Neuronal stem cell (in vitro differentiated cells): ENCODE results near the gene CCDC86.

ENCODE experiments used
- DNase-seq: peaks from one replicate; pipeline ENCODE4 v3.0.0-alpha.2; 2013; ENCODE audit warnings: low spot score
- H2AFZ ChIP-seq: one replicate; pipeline ENCODE4 v1.6.1; 2013; ENCODE audit warnings: mild to moderate bottlenecking, low read length, inconsistent platforms
- H2AK5ac ChIP-seq: 2 replicates; pipeline ENCODE4 v1.6.1; 2013; ENCODE audit warnings: low read depth, mild to moderate bottlenecking, inconsistent platforms, low read length, moderate library complexity, mixed read lengths
- H2BK120ac ChIP-seq: 2 replicates; pipeline ENCODE4 v1.6.1; 2013; ENCODE audit warnings: low read depth, mild to moderate bottlenecking, inconsistent platforms, low read length, moderate library complexity, mixed read lengths
- H2BK12ac ChIP-seq: one replicate; pipeline ENCODE4 v1.6.1; 2013; ENCODE audit warnings: low read length, inconsistent platforms
- H2BK15ac ChIP-seq: 2 replicates; pipeline ENCODE4 v1.6.1; 2013; ENCODE audit warnings: mild to moderate bottlenecking, low read length, inconsistent platforms, mixed read lengths
- H2BK5ac ChIP-seq: one replicate; pipeline ENCODE4 v1.6.1; 2013; ENCODE audit warnings: inconsistent platforms, mild to moderate bottlenecking, low read length, moderate library complexity
- H3K14ac ChIP-seq: one replicate; pipeline ENCODE4 v1.6.1; 2013; ENCODE audit warnings: low read length, inconsistent platforms
- H3K18ac ChIP-seq: 2 replicates; pipeline ENCODE4 v1.6.1; 2013; ENCODE audit warnings: low read length, inconsistent platforms
- H3K23ac ChIP-seq: 2 replicates; pipeline ENCODE4 v1.6.1; 2013; ENCODE audit warnings: low read depth, mild to moderate bottlenecking, mixed read lengths, low read length, inconsistent platforms; ENCODE audit not compliant: poor library complexity
- H3K27ac ChIP-seq: replicated peaks from 3 replicates; pipeline ENCODE4 v1.5.1; 2013; ENCODE audit warnings: low read length, inconsistent platforms
- H3K27me3 ChIP-seq, 3 experiments: 2 replicates each; pipeline ENCODE4 v1.6.1; 2013; ENCODE audit warnings: low read length in 3 of 3, mild to moderate bottlenecking in 2 of 3, inconsistent platforms in 1 of 3, low read depth in 1 of 3, mixed read lengths in 1 of 3, moderate library complexity in 1 of 3; ENCODE audit not compliant: control insufficient read depth in 3 of 3, insufficient read depth in 3 of 3
- H3K36me3 ChIP-seq, 2 donors: replicated peaks in 1 of 2; 2 replicates each; pipeline ENCODE4 v1.6.1; 2013; ENCODE audit warnings: low read length in 2 of 2; ENCODE audit not compliant: control insufficient read depth in 2 of 2, insufficient read depth in 2 of 2
- H3K4ac ChIP-seq: 2 replicates; pipeline ENCODE4 v1.6.1; 2013; ENCODE audit warnings: inconsistent platforms, mild to moderate bottlenecking, low read length, moderate library complexity
- H3K4me1 ChIP-seq, 2 donors: 1 replicate in 1 of 2; 2 replicates in 1 of 2; pipeline ENCODE4 v1.6.1; 2013; ENCODE audit warnings: low read length in 2 of 2, low read depth in 1 of 2; ENCODE audit not compliant: control insufficient read depth in 2 of 2, insufficient read depth in 1 of 2
- H3K4me2 ChIP-seq: one replicate; pipeline ENCODE4 v1.6.1; 2013; ENCODE audit warnings: mild to moderate bottlenecking, low read length, inconsistent platforms; ENCODE audit not compliant: insufficient read depth, poor library complexity, severe bottlenecking
- H3K4me3 ChIP-seq, 2 donors: 2 replicates each; pipeline ENCODE4 v1.5.1; 2013; ENCODE audit warnings: low read length in 2 of 2, mild to moderate bottlenecking in 2 of 2, inconsistent platforms in 1 of 2, moderate library complexity in 1 of 2
- H3K79me1 ChIP-seq: one replicate; pipeline ENCODE4 v1.6.1; 2013; ENCODE audit warnings: low read depth, mild to moderate bottlenecking, inconsistent platforms, low read length, moderate library complexity
- H3K9ac ChIP-seq: one replicate; pipeline ENCODE4 v1.6.1; 2013; ENCODE audit warnings: mild to moderate bottlenecking, low read depth, low read length, inconsistent platforms; ENCODE audit not compliant: poor library complexity
- H3K9me3 ChIP-seq, 2 donors: replicated peaks in 1 of 2; 2 replicates each; pipeline versions ENCODE3 to v1.6.1; 2013; ENCODE audit warnings: low read length in 2 of 2, mild to moderate bottlenecking in 2 of 2, inconsistent platforms in 1 of 2, low read depth in 1 of 2, mixed read lengths in 1 of 2, moderate library complexity in 1 of 2; ENCODE audit not compliant: control insufficient read depth in 2 of 2, insufficient read depth in 1 of 2
- H4K8ac ChIP-seq: one replicate; pipeline ENCODE4 v1.6.1; 2013; ENCODE audit warnings: low read depth, mild to moderate bottlenecking, inconsistent platforms, low read length, moderate library complexity
- H4K91ac ChIP-seq: one replicate; pipeline ENCODE4 v1.6.1; 2013; ENCODE audit warnings: low read length, low read depth, mild to moderate bottlenecking, inconsistent platforms; ENCODE audit not compliant: poor library complexity
- WGBS, 2 donors: extraction: QIAGEN DNeasy Blood & Tissue Kit; methylation state at CpG; one replicate each; pipeline ENCODE4 v1.1.7; 2013; ENCODE audit warnings: missing lambda C conversion rate in 2 of 2, mixed read lengths in 1 of 2; ENCODE audit not compliant: insufficient read length in 2 of 2, insufficient replicate concordance in 1 of 2; ENCODE audit errors: extremely low coverage in 2 of 2; 5-methylcytosine and 5-hydroxymethylcytosine counted together

The CCDC86 gene

DNA sequence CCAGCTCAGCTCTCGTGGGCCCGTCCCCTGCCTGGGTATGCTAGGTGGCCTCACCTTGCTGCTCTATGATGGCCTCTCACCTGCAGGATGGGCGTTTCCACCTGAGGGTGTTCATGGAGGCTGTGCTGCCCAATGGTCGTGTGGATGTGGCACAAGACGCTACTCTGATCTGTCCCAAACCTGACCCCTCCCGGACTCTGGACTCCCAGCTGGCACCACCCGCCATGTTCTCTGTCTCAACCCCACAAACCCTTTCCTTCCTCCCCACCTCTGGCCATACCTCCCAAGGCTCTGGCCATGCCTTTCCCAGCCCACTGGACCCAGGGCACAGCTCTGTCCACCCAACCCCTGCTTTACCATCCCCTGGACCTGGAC, 27.5 kb downstream of the CCDC86 start:
- Histone ChIP-seq H3K4me1 (peaks cover 0 to 1% of the 10 kb centered on the region in 2 donors), H3K4me3 (no peak overlapping the region), H3K36me3 (no peaks in the 10 kb centered on the region), H3K9me3 (no peaks in the 10 kb centered on the region), H4K91ac (no peak overlapping the region), H3K9ac (no peak overlapping the region), H3K4me2 (no peak overlapping the region), H3K27ac (no peak overlapping the region), H3K79me1 (no peaks in the 10 kb centered on the region), H4K8ac (no peak overlapping the region), H3K23ac (peak overlapping the region; percentile 46), H3K18ac (peak overlapping the region; percentile 74), H2BK12ac (no peak overlapping the region), H2AK5ac (peak overlapping the region; percentile 25), H2AFZ (no peak overlapping the region), H3K4ac (peak overlapping the region; percentile 45), H3K27me3 (peaks cover 0 to 5% (median 0%) of the 10 kb centered on the region in 3 experiments), H2BK120ac (no peak overlapping the region), H2BK15ac (peak overlapping the region; percentile 70), H2BK5ac (no peak overlapping the region), H3K14ac (no peak overlapping the region)
- no CpG with 5 or more reads among the region's 7 CpGs for WGBS, 2 donors
- DNase-seq: no peak

DNA sequence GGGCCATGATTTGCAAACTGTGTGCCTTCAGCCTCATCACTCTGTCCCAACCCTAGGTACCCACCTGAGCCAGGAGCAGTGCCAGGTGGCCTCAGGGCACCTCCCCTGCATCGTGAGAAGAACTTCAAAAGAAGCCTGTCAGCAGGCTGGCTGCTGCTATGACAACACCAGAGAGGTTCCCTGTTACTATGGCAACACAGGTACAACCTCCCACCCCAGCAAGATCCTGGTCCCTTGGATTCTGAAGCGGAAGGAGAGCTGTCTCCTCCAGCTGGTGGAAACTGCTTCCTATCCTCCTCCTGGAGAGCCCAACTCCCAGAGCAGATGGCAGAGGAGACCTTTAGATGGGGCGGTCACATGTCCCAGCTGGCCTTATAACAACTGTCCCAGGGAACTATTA, 28.4 kb downstream of the CCDC86 start:
- DNase-seq: no peak
- Histone ChIP-seq H3K14ac (no peak overlapping the region), H2AFZ (no peak overlapping the region), H3K4me2 (no peak overlapping the region), H3K4ac (no peak overlapping the region), H2BK12ac (no peak overlapping the region), H2AK5ac (no peak overlapping the region), H3K36me3 (peaks cover 1 to 5% of the 10 kb centered on the region in 2 donors), H2BK5ac (no peak overlapping the region), H3K23ac (no peak overlapping the region), H4K91ac (no peak overlapping the region), H2BK120ac (no peak overlapping the region), H3K9me3 (no peaks in the 10 kb centered on the region), H3K4me1 (peaks cover 0 to 1% of the 10 kb centered on the region in 2 donors), H3K79me1 (no peaks in the 10 kb centered on the region), H4K8ac (no peak overlapping the region), H3K9ac (no peak overlapping the region), H3K27me3 (peaks cover 0 to 5% (median 0%) of the 10 kb centered on the region in 3 experiments), H3K27ac (no peak overlapping the region), H3K4me3 (no peak overlapping the region), H2BK15ac (no peak overlapping the region), H3K18ac (no peak overlapping the region)
- no CpG with 5 or more reads among the region's 3 CpGs for WGBS, 2 donors

GRCh38 chr11:60870733-60871377, 28.9 kb downstream of the CCDC86 start:
- no peaks in the 10 kb centered on the region for H3K79me1 ChIP-seq
- H2BK12ac ChIP-seq: no peak overlapping the region
- H2BK5ac ChIP-seq: no peak overlapping the region
- no peak overlapping the region for H3K4me3 ChIP-seq
- peaks cover 0 to 5% (median 0%) of the 10 kb centered on the region in 3 experiments for H3K27me3 ChIP-seq
- H2BK120ac ChIP-seq: no peak overlapping the region
- H4K8ac ChIP-seq: no peak overlapping the region
- H3K9me3 ChIP-seq: no peaks in the 10 kb centered on the region
- H3K4me2 ChIP-seq: no peak overlapping the region
- no peak overlapping the region for H2AFZ ChIP-seq
- peak overlapping the region; percentile 82 for H2AK5ac ChIP-seq
- peak overlapping the region; percentile 62 for H4K91ac ChIP-seq
- peak overlapping the region; percentile 83 for H3K23ac ChIP-seq
- peaks cover 0 to 1% of the 10 kb centered on the region in 2 donors for H3K4me1 ChIP-seq
- H3K14ac ChIP-seq: no peak overlapping the region
- H2BK15ac ChIP-seq: no peak overlapping the region
- no CpG with 5 or more reads among the region's 13 CpGs for WGBS, 2 donors
- H3K36me3 ChIP-seq: peaks cover 3 to 5% of the 10 kb centered on the region in 2 donors
- H3K4ac ChIP-seq: peak overlapping the region; percentile 2
- peak overlapping the region; percentile 13 for H3K18ac ChIP-seq
- H3K9ac ChIP-seq: no peak overlapping the region
- H3K27ac ChIP-seq: no peak overlapping the region
- DNase-seq: no peak

GRCh38 chr11:60871378-60872061, 29.6 kb downstream of the CCDC86 start:
- H2BK120ac ChIP-seq: no peak overlapping the region
- H3K36me3 ChIP-seq: peaks cover 3 to 5% of the 10 kb centered on the region in 2 donors
- no peak overlapping the region for H4K91ac ChIP-seq
- H3K4me2 ChIP-seq: no peak overlapping the region
- H3K9ac ChIP-seq: no peak overlapping the region
- no peak overlapping the region for H3K14ac ChIP-seq
- H3K79me1 ChIP-seq: no peaks in the 10 kb centered on the region
- H2BK15ac ChIP-seq: no peak overlapping the region
- no peak overlapping the region for H2BK5ac ChIP-seq
- no peak overlapping the region for H3K4me3 ChIP-seq
- peaks cover 0 to 5% (median 0%) of the 10 kb centered on the region in 3 experiments for H3K27me3 ChIP-seq
- H3K18ac ChIP-seq: no peak overlapping the region
- H2BK12ac ChIP-seq: no peak overlapping the region
- H3K4me1 ChIP-seq: peaks cover 0 to 1% of the 10 kb centered on the region in 2 donors
- peak overlapping the region; percentile 2 for H3K4ac ChIP-seq
- no peak overlapping the region for H3K27ac ChIP-seq
- H3K23ac ChIP-seq: no peak overlapping the region
- DNase-seq: no peak
- WGBS, 2 donors: no CpG with 5 or more reads among the region's 7 CpGs
- no peak overlapping the region for H4K8ac ChIP-seq
- H3K9me3 ChIP-seq: no peaks in the 10 kb centered on the region
- H2AK5ac ChIP-seq: peak overlapping the region; percentile 82
- H2AFZ ChIP-seq: no peak overlapping the region
